GM10266 (cell line): ENCODE measurements around the gene PCARE.

Experiments used
- DNase-seq: peaks from one replicate; pipeline ENCODE4 v3.0.0; 2012; ENCODE audit errors: extremely low spot score
- TF ChIP-seq, protein P1 (sequence below): IDR thresholded peaks from 2 replicates; pipeline ENCODE4 v1.5.1; 2012; ENCODE audit warnings: mild to moderate bottlenecking, low read depth; ENCODE audit not compliant: control insufficient read depth, insufficient read depth; ENCODE audit errors: missing control alignments

The PCARE gene

DNA sequence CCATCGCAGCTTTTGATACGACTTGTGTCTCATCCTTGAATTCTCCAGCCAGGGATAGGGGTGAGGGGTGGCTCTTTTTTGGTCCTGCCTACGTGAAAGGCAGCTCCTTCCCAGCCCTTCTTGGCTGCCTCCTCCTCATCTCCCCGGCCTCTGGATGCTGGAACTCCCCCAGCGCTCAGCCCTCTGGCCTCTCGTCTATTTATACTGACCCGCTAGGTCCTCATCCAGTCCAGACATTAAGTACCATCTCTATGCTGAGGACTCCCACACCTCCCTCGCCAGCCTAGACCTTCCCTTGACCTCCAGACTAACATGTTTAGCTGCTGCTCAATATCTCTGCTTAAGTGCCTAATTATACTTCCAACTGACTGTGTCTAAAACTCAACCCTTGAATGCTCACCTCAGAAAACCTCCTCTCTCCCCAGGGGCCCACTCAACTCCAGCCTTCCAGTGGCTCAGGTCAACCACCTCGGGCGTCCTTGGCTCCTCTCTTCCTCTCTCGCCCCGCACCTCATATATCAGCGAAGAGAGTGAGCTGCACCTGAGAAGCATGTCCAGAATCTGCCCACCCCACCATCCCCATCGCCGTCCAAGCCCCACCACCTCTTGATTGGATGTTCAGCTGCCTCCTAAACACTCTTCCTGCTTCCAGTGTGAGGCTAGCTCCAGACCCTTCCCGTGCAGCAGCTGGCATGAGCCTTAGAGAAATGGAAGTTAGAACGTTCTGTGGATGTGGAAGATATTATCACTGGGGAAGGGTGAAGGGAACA, 58.4 kb downstream of the PCARE start:
- DNase-seq = no peak
- TF ChIP-seq, protein P1, sequence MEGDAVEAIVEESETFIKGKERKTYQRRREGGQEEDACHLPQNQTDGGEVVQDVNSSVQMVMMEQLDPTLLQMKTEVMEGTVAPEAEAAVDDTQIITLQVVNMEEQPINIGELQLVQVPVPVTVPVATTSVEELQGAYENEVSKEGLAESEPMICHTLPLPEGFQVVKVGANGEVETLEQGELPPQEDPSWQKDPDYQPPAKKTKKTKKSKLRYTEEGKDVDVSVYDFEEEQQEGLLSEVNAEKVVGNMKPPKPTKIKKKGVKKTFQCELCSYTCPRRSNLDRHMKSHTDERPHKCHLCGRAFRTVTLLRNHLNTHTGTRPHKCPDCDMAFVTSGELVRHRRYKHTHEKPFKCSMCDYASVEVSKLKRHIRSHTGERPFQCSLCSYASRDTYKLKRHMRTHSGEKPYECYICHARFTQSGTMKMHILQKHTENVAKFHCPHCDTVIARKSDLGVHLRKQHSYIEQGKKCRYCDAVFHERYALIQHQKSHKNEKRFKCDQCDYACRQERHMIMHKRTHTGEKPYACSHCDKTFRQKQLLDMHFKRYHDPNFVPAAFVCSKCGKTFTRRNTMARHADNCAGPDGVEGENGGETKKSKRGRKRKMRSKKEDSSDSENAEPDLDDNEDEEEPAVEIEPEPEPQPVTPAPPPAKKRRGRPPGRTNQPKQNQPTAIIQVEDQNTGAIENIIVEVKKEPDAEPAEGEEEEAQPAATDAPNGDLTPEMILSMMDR = no peak

DNA sequence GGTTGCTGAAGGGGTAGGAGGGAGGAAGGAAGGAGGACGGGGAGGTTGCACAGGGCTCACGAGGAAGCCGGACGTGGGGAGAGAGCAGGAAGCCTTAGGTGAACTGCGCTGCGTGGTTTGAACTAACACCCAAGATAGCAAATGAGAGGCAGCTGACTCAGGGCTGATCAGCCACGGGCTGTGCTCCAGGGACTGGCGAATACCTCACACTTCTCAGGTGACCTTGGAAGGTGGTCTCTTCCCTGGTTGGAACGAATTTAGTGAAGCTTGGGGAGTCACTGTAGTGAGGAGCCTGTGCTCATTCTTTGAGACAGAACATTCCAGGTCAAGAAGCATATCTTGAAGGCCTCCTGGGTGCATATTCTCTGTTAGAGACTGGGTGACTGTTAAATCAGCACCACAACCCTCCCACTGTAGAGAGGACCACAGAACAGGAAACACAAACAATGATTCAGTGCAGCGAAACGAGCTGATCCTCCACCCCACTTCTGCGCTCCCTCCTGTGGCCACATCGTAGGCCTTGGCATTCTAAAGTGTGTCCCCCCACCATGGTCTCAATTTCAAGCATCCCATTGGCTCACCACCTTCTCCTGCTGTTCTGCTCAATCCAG, 59.4 kb downstream of the PCARE start:
- DNase-seq = peak; percentile 64
- TF ChIP-seq, protein P1 = no peak

DNA sequence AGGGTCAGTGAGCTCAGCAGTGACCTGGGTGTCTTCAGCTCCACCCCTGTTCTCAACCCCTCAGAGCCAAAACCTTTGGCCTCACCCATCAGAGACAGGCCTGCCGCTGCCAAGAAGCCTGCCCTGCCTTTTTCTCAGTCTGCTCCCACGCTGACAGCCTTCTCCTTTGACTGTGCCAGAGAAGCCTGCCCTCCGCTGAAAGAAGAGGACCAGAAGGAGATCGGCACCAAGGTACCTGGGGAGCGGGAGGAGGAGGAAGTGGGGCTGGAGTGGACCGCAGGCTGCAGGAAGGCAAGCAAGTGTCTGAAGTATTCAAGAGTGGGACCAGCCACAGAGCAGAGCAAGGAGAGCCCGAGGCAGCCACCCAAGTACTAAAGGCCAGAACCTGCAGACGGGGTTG, 60.0 kb downstream of the PCARE start:
- DNase-seq = no peak
- TF ChIP-seq, protein P1 = no peak

DNA sequence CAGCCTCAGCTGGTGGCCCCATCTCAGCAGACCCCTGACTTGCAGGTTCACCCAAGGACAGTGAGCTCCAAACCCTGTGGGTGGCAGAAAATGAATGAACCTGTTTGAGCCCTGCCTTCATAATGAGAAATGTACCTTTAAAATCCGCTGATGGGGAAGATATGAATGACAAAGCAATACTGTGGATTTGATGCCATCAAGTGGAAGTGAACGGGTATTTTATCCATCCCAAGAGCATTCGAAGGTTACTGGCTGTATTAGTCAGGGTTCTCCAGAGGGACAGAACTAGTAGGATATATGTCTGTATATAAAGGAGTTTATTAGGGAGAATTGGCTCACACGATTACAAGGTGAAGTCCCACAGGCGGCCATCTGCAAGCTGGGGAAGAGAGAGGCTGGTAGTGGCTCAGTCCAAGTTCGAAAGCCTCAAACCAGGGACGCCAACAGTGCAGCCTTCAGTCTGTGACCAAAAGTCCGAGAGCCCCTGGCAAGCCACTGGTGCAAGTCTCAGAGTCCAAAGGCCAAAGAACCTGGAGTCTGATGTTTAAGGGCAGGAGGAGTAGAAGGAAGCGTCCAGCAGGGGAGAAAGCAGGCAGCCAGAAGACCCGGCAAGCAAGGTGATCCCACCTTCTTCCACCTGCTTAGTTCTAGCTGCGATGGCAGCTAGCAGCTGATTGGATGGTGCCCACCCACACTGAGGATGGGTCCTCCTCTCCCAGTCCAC, 61.1 kb downstream of the PCARE start:
- TF ChIP-seq, protein P1 = no peak
- no peak for DNase-seq

DNA sequence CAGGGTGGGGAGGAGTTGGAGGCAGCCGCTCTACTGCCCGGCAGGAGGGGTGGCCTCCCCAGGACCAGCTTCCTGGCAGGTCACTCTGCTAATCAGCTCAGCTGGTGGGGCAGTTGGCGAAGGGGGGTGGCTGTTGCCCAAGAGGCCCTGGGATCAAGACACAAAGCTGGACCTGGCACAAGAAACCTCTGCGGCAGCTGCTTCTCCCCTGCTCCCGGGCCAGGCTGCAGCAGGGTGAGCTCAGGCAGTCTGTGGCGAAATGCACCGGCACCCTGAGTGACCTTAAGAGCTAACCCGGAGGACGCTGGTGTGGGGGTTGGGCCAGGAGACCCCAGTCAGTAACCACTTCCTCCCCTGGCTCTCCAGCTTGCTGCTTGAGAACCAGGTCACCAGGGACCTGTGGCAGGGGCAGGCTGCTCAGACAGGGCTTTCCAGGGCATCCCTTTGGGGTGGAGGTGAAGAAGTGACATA, 62.1 kb downstream of the PCARE start:
- TF ChIP-seq, protein P1 = no peak
- DNase-seq = no peak
